Measurements from ENCODE around the gene FXYD7. TPM values are rescaled to one million over a fixed set of nuclear protein-coding genes. Genes with fewer than 3 reads are reported as not detected.
A peak's percentile ranks its signal among the peaks of the same experiment; 100 is the strongest.

The FXYD7 gene
- total and polyA plus RNA-seq, 9 of the 15 experiments (the other 6 are each of a cell fraction or from before 2014, with no cell fraction given) = 0.10 to 0.80 (median 0.31) TPM; not detected in 3

GRCh38 chr19:35154525-35155406 lies 11.7 kb downstream of the FXYD7 start, which contains the start of gene FXYD5 (continued):
- 0 out of 2 replicates have a peak, but pooled peaks have one; percentile 24 for TF ChIP-seq ARID4B (CRISPR knock-in tag; IDR thresholded peaks at IDR 0.05)
- TF ChIP-seq SNIP1 (IDR thresholded peaks at IDR 0.05; ENCODE audit: low read depth) = no peak
- TF ChIP-seq TSC22D4 (tag; IDR thresholded peaks at IDR 0.05) = no peak
- TF ChIP-seq SAFB (IDR thresholded peaks at IDR 0.05; ENCODE audit: borderline replicate concordance, low read depth, low read length) = no peak
- TF ChIP-seq ATF1 (CRISPR knock-in tag; IDR thresholded peaks at IDR 0.05) = no peak
- peak; percentile 71 for TF ChIP-seq ATF1 (tag; IDR thresholded peaks at IDR 0.05)
- TF ChIP-seq TARDBP (IDR thresholded peaks at IDR 0.05) = peak; percentile 74
- no peak for TF ChIP-seq ZNF655 (CRISPR knock-in tag; IDR thresholded peaks at IDR 0.05)
- TF ChIP-seq ELF4 (CRISPR knock-in tag; IDR thresholded peaks at IDR 0.05) = peak; percentile 22; the same call in 1 of the 2 replicates
- TF ChIP-seq JUNB (CRISPR knock-in tag; conservative IDR thresholded peaks at IDR 0.05) = no peak
- TF ChIP-seq ZNF507 (tag; conservative IDR thresholded peaks at IDR 0.05) = no peak
- TF ChIP-seq CLOCK (CRISPR knock-in tag; IDR thresholded peaks at IDR 0.05; ENCODE audit: borderline replicate concordance) = no peak
- no peak for TF ChIP-seq NELFE (IDR thresholded peaks at IDR 0.05; ENCODE audit: insufficient read depth, insufficient read length)
- no peak for TF ChIP-seq E2F3 (CRISPR knock-in tag; IDR thresholded peaks at IDR 0.05)
- TF ChIP-seq NFATC3 (IDR thresholded peaks at IDR 0.05) = 0 out of 2 replicates have a peak, but pooled peaks have one; percentile 32
- TF ChIP-seq EP400 (IDR thresholded peaks at IDR 0.05) = peak; percentile 95
- TF ChIP-seq ZNF224 (CRISPR knock-in tag; IDR thresholded peaks at IDR 0.05) = no peak
- no peak for TF ChIP-seq MTA2 (IDR thresholded peaks at IDR 0.05; ENCODE audit: low read depth)
- TF ChIP-seq SNRNP70 (optimal IDR thresholded peaks at IDR 0.05; ENCODE audit: low read depth, low read length) = no peak
- TF ChIP-seq CREB3 (tag; conservative IDR thresholded peaks at IDR 0.05; ENCODE audit: low read depth) = no peak
